Panc1 (cell line): Measurements from ENCODE around the gene ARMC3. TPM values are rescaled to one million over a fixed set of nuclear protein-coding genes. Genes with fewer than 3 reads are reported as not detected.

Source experiments
- ATAC-seq: fragments of 200-7000 bp; cut with Tn5 transposase; 2 replicates; pipeline ENCODE4 v1.9.1; 2020; ENCODE audit warnings: mild to moderate bottlenecking, moderate library complexity
- BruUV-seq: library from RNA; stranded (reverse); fragments of 400-500 nt; replicated peaks from 2 replicates; lab custom pipeline; 2021; lab: Mats Ljungman, UMichigan
- CTCF ChIA-PET: fragments of 300-600 bp; sonication (Branson Sonifier 250); formaldehyde crosslinking; loops from one replicate; lab custom pipeline; 2022; ENCODE audit warnings: antibody characterized with exemption; lab: Charles Lee
- POLR2A ChIA-PET: fragments of 300-600 bp; sonication (Branson Sonifier 250); formaldehyde crosslinking; loops from one replicate; lab custom pipeline; 2022; ENCODE audit warnings: antibody characterized with exemption; lab: Charles Lee
- DNase-seq: peaks from one replicate; pipeline ENCODE4 v3.0.0-alpha.2; 2010; ENCODE audit warnings: low read depth, low spot score
- H3K27ac ChIP-seq: 2 replicates; pipeline ENCODE4 v1.5.1; 2011; ENCODE audit warnings: mild to moderate bottlenecking, low read length, inconsistent platforms
- H3K27me3 ChIP-seq: fragments of 200-500 bp; sonication (Bioruptor generic); 2 replicates; pipeline ENCODE4 v1.6.0; 2014; ENCODE audit warnings: low read length, inconsistent platforms; ENCODE audit not compliant: control insufficient read depth, insufficient read depth
- H3K36me3 ChIP-seq: fragments of 200-500 bp; sonication (Bioruptor generic); 2 replicates; pipeline ENCODE4 v1.5.1; 2014; ENCODE audit warnings: inconsistent platforms, mild to moderate bottlenecking, low read length, moderate library complexity; ENCODE audit not compliant: control insufficient read depth, insufficient read depth
- H3K4me1 ChIP-seq: 2 replicates; pipeline ENCODE4 v1.5.1; 2011; ENCODE audit warnings: inconsistent platforms, mild to moderate bottlenecking, low read length, moderate library complexity; ENCODE audit not compliant: control insufficient read depth, insufficient read depth
- H3K4me3 ChIP-seq, 2 experiments: 2 replicates each; pipeline ENCODE4 v1.5.1; 2011 to 2012; ENCODE audit warnings: low read depth in 2 of 2, low read length in 2 of 2, mild to moderate bottlenecking in 2 of 2, inconsistent platforms in 1 of 2, moderate library complexity in 1 of 2
- H3K9me3 ChIP-seq: fragments of 200-500 bp; sonication (Bioruptor generic); 2 replicates; pipeline ENCODE4 v1.5.1; 2014; ENCODE audit warnings: low read depth, mild to moderate bottlenecking, inconsistent platforms, low read length, moderate library complexity; ENCODE audit not compliant: control insufficient read depth, insufficient read depth
- POLR2AphosphoS5 ChIP-seq: IDR thresholded peaks from 2 replicates; pipeline ENCODE4 v1.6.1; 2012; ENCODE audit warnings: mild to moderate bottlenecking, low read depth, low read length, moderate library complexity
- REST ChIP-seq, 2 experiments: IDR thresholded peaks; 2 replicates each; pipeline ENCODE4 v1.6.1; 2011 to 2012; ENCODE audit warnings: low read depth in 2 of 2, control low read depth in 1 of 2, low read length in 1 of 2, mild to moderate bottlenecking in 1 of 2, moderate library complexity in 1 of 2; ENCODE audit not compliant: insufficient read depth in 1 of 2
- SIN3A ChIP-seq: IDR thresholded peaks from 2 replicates; pipeline ENCODE4 v1.6.1; 2012; ENCODE audit warnings: low read depth, mild to moderate bottlenecking, low read length, moderate library complexity, borderline replicate concordance; ENCODE audit not compliant: insufficient read depth
- TCF7L2 ChIP-seq: IDR thresholded peaks from 2 replicates; pipeline ENCODE4 v1.6.1; 2011; ENCODE audit warnings: mild to moderate bottlenecking, low read depth, low read length, inconsistent platforms
- in situ Hi-C: cut with HindIII; loops from 2 replicates; pipeline ENCODE4 v1.10.0; 2016; ENCODE audit warnings: low sequenced_read_pairs, low pct_unique_long_range_greater_than_20kb
- intact Hi-C: fragments of 100-400 bp; cut with micrococcal nuclease; formaldehyde crosslinking; loops from one replicate; pipeline ENCODE4 v1.10.0; 2022; ENCODE audit not compliant: unreplicated experiment
- total RNA-seq: library from RNA; stranded (reverse); gene quantifications from one replicate; pipeline ENCODE4 v1.2.1, GENCODE V29; 2021; ENCODE audit not compliant: unreplicated experiment
- TF ChIP-seq, protein P1 (sequence below): fragments of 450-650 bp; IDR thresholded peaks from 2 replicates; pipeline ENCODE4 v1.5.1; 2017; ENCODE audit warnings: mild to moderate bottlenecking

ARMC3 gene
- total RNA-seq, 1 experiment from 2014 or later, result 1.0 TPM

DNA sequence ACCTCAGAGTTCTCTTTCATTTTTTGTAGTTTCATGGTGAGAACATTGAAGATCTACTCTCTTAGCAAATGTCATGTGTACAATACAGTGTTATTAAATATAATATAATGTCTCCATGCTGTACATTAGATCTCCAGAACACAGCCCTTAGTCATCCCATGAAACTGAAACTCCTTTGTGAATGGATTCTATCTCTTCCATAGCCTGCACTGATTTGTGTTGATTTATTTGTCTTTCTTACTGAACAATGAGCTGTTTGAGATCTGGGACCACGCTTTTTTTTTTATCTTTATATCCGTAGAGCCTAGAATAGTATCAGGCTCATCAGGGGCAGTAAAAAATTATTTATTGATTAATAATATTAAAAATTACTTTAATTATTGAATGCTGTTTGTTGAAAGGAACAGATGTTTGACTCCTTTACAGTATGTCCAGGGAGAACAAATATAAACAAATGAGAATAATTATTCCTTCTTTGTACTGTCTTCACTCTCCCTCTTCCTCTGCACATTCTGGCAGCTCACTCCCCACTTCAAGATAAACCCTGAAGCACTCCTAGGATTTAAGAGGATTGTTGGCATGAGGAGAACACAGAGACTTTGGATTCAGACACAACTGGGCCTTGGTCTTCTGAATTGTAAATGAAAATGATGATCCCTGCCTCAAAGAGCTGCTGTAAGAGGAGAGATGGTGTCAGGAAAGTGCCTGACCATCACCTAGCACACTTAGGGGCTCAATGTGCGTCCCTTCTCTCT lies 85.9 kb downstream of the ARMC3 start:
- H3K36me3 ChIP-seq, result no peaks in the 10 kb centered on the region
- no peaks in the 10 kb centered on the region for H3K4me1 ChIP-seq
- no peak overlapping the region for H3K27ac ChIP-seq
- no peaks in the 10 kb centered on the region for H3K9me3 ChIP-seq
- POLR2A ChIA-PET, result no interaction called here
- peaks cover 2% of the 10 kb centered on the region; the same call in 1 of the 2 replicates for H3K27me3 ChIP-seq
- H3K4me3 ChIP-seq, result no peak overlapping the region
- no peak for DNase-seq
- in situ Hi-C loops, result no loop called here
- TF ChIP-seq, protein P1, sequence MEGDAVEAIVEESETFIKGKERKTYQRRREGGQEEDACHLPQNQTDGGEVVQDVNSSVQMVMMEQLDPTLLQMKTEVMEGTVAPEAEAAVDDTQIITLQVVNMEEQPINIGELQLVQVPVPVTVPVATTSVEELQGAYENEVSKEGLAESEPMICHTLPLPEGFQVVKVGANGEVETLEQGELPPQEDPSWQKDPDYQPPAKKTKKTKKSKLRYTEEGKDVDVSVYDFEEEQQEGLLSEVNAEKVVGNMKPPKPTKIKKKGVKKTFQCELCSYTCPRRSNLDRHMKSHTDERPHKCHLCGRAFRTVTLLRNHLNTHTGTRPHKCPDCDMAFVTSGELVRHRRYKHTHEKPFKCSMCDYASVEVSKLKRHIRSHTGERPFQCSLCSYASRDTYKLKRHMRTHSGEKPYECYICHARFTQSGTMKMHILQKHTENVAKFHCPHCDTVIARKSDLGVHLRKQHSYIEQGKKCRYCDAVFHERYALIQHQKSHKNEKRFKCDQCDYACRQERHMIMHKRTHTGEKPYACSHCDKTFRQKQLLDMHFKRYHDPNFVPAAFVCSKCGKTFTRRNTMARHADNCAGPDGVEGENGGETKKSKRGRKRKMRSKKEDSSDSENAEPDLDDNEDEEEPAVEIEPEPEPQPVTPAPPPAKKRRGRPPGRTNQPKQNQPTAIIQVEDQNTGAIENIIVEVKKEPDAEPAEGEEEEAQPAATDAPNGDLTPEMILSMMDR, result no peak
- TF ChIP-seq POLR2AphosphoS5, result no peak
- no peak for TF ChIP-seq TCF7L2
- TF ChIP-seq REST (IDR thresholded peaks at IDR 0.05; ENCODE audit: insufficient read depth in 1 of 2, low read depth in 2 of 2, low read length in 1 of 2), result no peak
- TF ChIP-seq SIN3A, result no peak
- CTCF ChIA-PET, result no interaction called here
- BruUV-seq, result no TSS peak
- ATAC-seq, result no peak
- intact Hi-C loops, result no loop called here

- no TSS peak for BruUV-seq
- ATAC-seq (no peak), DNase-seq (no peak)
- H3K9me3 ChIP-seq, result no peaks in the 10 kb centered on the region
- H3K36me3 ChIP-seq, result no peaks in the 10 kb centered on the region
- in situ Hi-C loops, result no loop called here
- TF ChIP-seq POLR2AphosphoS5, result no peak
- TF ChIP-seq TCF7L2, result no peak
- no peak for TF ChIP-seq SIN3A
- no peak for TF ChIP-seq REST (IDR thresholded peaks at IDR 0.05; ENCODE audit: insufficient read depth in 1 of 2, low read depth in 2 of 2, low read length in 1 of 2)
- TF ChIP-seq, protein P1, result no peak
- CTCF ChIA-PET, result no interaction called here
- POLR2A ChIA-PET, result no interaction called here
- H3K27ac ChIP-seq, result no peak overlapping the region
- H3K4me3 ChIP-seq, result no peak overlapping the region
- intact Hi-C loops, result no loop called here
- no peaks in the 10 kb centered on the region for H3K4me1 ChIP-seq
- H3K27me3 ChIP-seq, result peaks cover 2% of the 10 kb centered on the region; the same call in 1 of the 2 replicates
These were observed 87.3 kb downstream of the ARMC3 start for GRCh38 chr10:23015021-23015707.
